ENCODE measurements around the gene ZG16. TPM values are rescaled to one million over a fixed set of nuclear protein-coding genes. Genes with fewer than 3 reads are reported as not detected.

Gene ZG16
- total RNA-seq, 1 donor from 2014 or later = not detected

- no peak for DNase-seq
These were observed 48.3 kb downstream of the ZG16 start for GRCh38 chr16:29826342-29826695.

- DNase-seq = no peak
These were observed 52.7 kb downstream of the ZG16 start for GRCh38 chr16:29830774-29831173.

- DNase-seq = no peak
These were observed 53.4 kb downstream of the ZG16 start for GRCh38 chr16:29831490-29831889.

Small RNA genes within 50 kb of the gene (small RNA-seq; reads per million reads assigned to genes)
- gene AC009133.6 (not detected), gene AC120114.4 (not detected)

Other genes with a start within 250 kb of the ZG16 start
- 0.16 TPM for gene SPN, start 115.0 kb upstream of the ZG16 start, total RNA-seq
- 4.4 TPM for gene QPRT, start 99.1 kb upstream of the ZG16 start, total RNA-seq
- 0.31 TPM for gene C16orf54, start 32.3 kb upstream of the ZG16 start, total RNA-seq
- 35.7 TPM for gene KIF22, start 12.5 kb downstream of the ZG16 start, total RNA-seq
- gene MAZ, start 28.3 kb downstream of the ZG16 start, total RNA-seq = 271 TPM
- 20.6 TPM for gene PRRT2, start 33.9 kb downstream of the ZG16 start, total RNA-seq
- 10.8 TPM for gene PAGR1, start 37.9 kb downstream of the ZG16 start, total RNA-seq
- gene MVP, start 42.2 kb downstream of the ZG16 start, total RNA-seq = 6.1 TPM
- gene CDIPT, start 85.0 kb downstream of the ZG16 start, total RNA-seq = 47.1 TPM
- 32.1 TPM for gene SEZ6L2, start 121.3 kb downstream of the ZG16 start, total RNA-seq
- 17.2 TPM for gene ASPHD1, start 122.2 kb downstream of the ZG16 start, total RNA-seq
- 15.6 TPM for gene KCTD13, start 148.0 kb downstream of the ZG16 start, total RNA-seq
- 22.5 TPM for gene TMEM219, start 183.8 kb downstream of the ZG16 start, total RNA-seq
- gene TAOK2, start 195.6 kb downstream of the ZG16 start, total RNA-seq = 49.8 TPM
- 13.1 TPM for gene HIRIP3, start 217.4 kb downstream of the ZG16 start, total RNA-seq
- gene INO80E, start 218.0 kb downstream of the ZG16 start, total RNA-seq = 27.8 TPM
- gene DOC2A, start 232.8 kb downstream of the ZG16 start, total RNA-seq = 10.5 TPM
- gene C16orf92, start 244.9 kb downstream of the ZG16 start, total RNA-seq = not detected

Measured in occipital lobe (tissue), 3 donors.